Panc1 (cell line): Measurements from ENCODE around the gene OTX1.

Experiments used
- POLR2AphosphoS5 ChIP-seq: IDR thresholded peaks from 2 replicates; pipeline ENCODE4 v1.6.1; 2012; ENCODE audit warnings: mild to moderate bottlenecking, low read depth, low read length, moderate library complexity
- SIN3A ChIP-seq: IDR thresholded peaks from 2 replicates; pipeline ENCODE4 v1.6.1; 2012; ENCODE audit warnings: low read depth, mild to moderate bottlenecking, low read length, moderate library complexity, borderline replicate concordance; ENCODE audit not compliant: insufficient read depth
- TCF7L2 ChIP-seq: IDR thresholded peaks from 2 replicates; pipeline ENCODE4 v1.6.1; 2011; ENCODE audit warnings: mild to moderate bottlenecking, low read depth, low read length, inconsistent platforms
- TF ChIP-seq, protein P1 (sequence below): fragments of 450-650 bp; IDR thresholded peaks from 2 replicates; pipeline ENCODE4 v1.5.1; 2017; ENCODE audit warnings: mild to moderate bottlenecking
- TF ChIP-seq, protein P2 (sequence below), 2 experiments: IDR thresholded peaks; 2 replicates each; pipeline ENCODE4 v1.6.1; 2011 to 2012; ENCODE audit warnings: low read depth in 2 of 2, control low read depth in 1 of 2, low read length in 1 of 2, mild to moderate bottlenecking in 1 of 2, moderate library complexity in 1 of 2; ENCODE audit not compliant: insufficient read depth in 1 of 2

DNA sequence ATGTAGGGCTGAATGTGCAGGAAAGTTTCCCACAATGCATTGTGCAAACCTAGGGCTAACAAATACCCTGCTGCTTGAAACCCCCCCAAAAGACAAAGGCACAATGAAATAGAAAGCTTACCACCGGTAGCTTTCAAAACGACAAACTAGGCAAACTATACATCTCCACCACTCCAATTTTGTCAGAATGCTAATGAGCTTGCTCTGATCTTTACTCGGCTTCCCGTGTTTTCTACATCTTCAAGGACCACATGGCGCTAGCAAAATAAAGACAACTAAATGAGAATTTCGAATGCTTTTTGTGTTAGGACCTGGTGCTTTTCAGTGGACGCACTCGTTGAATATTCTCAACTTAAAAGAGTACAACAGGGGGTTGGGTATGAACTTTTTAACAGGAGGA is 37.2 kb upstream of the OTX1 start:
- TF ChIP-seq, protein P1, sequence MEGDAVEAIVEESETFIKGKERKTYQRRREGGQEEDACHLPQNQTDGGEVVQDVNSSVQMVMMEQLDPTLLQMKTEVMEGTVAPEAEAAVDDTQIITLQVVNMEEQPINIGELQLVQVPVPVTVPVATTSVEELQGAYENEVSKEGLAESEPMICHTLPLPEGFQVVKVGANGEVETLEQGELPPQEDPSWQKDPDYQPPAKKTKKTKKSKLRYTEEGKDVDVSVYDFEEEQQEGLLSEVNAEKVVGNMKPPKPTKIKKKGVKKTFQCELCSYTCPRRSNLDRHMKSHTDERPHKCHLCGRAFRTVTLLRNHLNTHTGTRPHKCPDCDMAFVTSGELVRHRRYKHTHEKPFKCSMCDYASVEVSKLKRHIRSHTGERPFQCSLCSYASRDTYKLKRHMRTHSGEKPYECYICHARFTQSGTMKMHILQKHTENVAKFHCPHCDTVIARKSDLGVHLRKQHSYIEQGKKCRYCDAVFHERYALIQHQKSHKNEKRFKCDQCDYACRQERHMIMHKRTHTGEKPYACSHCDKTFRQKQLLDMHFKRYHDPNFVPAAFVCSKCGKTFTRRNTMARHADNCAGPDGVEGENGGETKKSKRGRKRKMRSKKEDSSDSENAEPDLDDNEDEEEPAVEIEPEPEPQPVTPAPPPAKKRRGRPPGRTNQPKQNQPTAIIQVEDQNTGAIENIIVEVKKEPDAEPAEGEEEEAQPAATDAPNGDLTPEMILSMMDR, result no peak
- TF ChIP-seq, protein P2, sequence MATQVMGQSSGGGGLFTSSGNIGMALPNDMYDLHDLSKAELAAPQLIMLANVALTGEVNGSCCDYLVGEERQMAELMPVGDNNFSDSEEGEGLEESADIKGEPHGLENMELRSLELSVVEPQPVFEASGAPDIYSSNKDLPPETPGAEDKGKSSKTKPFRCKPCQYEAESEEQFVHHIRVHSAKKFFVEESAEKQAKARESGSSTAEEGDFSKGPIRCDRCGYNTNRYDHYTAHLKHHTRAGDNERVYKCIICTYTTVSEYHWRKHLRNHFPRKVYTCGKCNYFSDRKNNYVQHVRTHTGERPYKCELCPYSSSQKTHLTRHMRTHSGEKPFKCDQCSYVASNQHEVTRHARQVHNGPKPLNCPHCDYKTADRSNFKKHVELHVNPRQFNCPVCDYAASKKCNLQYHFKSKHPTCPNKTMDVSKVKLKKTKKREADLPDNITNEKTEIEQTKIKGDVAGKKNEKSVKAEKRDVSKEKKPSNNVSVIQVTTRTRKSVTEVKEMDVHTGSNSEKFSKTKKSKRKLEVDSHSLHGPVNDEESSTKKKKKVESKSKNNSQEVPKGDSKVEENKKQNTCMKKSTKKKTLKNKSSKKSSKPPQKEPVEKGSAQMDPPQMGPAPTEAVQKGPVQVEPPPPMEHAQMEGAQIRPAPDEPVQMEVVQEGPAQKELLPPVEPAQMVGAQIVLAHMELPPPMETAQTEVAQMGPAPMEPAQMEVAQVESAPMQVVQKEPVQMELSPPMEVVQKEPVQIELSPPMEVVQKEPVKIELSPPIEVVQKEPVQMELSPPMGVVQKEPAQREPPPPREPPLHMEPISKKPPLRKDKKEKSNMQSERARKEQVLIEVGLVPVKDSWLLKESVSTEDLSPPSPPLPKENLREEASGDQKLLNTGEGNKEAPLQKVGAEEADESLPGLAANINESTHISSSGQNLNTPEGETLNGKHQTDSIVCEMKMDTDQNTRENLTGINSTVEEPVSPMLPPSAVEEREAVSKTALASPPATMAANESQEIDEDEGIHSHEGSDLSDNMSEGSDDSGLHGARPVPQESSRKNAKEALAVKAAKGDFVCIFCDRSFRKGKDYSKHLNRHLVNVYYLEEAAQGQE (IDR thresholded peaks at IDR 0.05; ENCODE audit: insufficient read depth in 1 of 2, low read depth in 2 of 2, low read length in 1 of 2), result no peak
- TF ChIP-seq POLR2AphosphoS5, result no peak
- TF ChIP-seq SIN3A, result no peak
- TF ChIP-seq TCF7L2, result no peak
